Suprapubic skin (tissue), 4 donors: ENCODE results near the gene ABHD2. TPM values are rescaled to one million over a fixed set of nuclear protein-coding genes. Genes with fewer than 3 reads are reported as not detected.

Source experiments
- DNase-seq, 2 donors: peaks; one replicate each; pipeline ENCODE4 v3.0.0-alpha.2; 2019; ENCODE audit warnings: low spot score in 2 of 2
- H3K27ac ChIP-seq: fragments of 200-600 bp; sonication (generic); one replicate; pipeline ENCODE4 v1.5.1; 2019
- H3K27me3 ChIP-seq: fragments of 200-600 bp; sonication (generic); one replicate; pipeline ENCODE4 v1.5.1; 2019
- H3K36me3 ChIP-seq: fragments of 200-600 bp; sonication (generic); one replicate; pipeline ENCODE4 v1.5.1; 2019
- H3K4me1 ChIP-seq: fragments of 200-600 bp; sonication (generic); one replicate; pipeline ENCODE4 v1.5.1; 2019
- H3K4me3 ChIP-seq: fragments of 200-600 bp; sonication (generic); one replicate; pipeline ENCODE4 v1.5.1; 2019; ENCODE audit warnings: mild to moderate bottlenecking
- H3K9me3 ChIP-seq: fragments of 200-600 bp; sonication (generic); one replicate; pipeline ENCODE4 v1.5.1; 2019
- EP300 ChIP-seq: sonication (generic); formaldehyde crosslinking; IDR thresholded peaks from one replicate; pipeline ENCODE4 v1.6.1; 2017; ENCODE audit warnings: antibody characterized with exemption
- POLR2A ChIP-seq, 2 donors: fragments of 450-650 bp; IDR thresholded peaks; one replicate each; pipeline ENCODE4 v1.6.1; 2017; ENCODE audit warnings: antibody characterized with exemption in 2 of 2, mild to moderate bottlenecking in 2 of 2, moderate library complexity in 2 of 2
- POLR2AphosphoS5 ChIP-seq, 3 donors: sonication (generic); formaldehyde crosslinking; IDR thresholded peaks; one replicate each; pipeline ENCODE4 v1.6.1; 2017; ENCODE audit warnings: antibody characterized with exemption in 3 of 3
- WGBS: methylation state at CpG from one replicate; pipeline ENCODE4 v1.1.5; 2018; 5-methylcytosine and 5-hydroxymethylcytosine counted together
- total RNA-seq, 4 donors: library from RNA; depleted of rRNA; stranded (reverse); fragments of >200 nt; gene quantifications; one replicate each; pipeline ENCODE4 v1.1.0, GENCODE V29; 2016
- TF ChIP-seq, protein P1 (sequence below), 2 donors: fragments of 200-600 bp in 1 of 2; fragments of 450-650 bp in 1 of 2; sonication (generic) in 1 of 2; IDR thresholded peaks; one replicate each; pipeline ENCODE4 v1.5.1; 2016 to 2019; ENCODE audit warnings: antibody characterized with exemption in 2 of 2, mild to moderate bottlenecking in 1 of 2, moderate library complexity in 1 of 2

The ABHD2 gene
- total RNA-seq, 4 donors from 2014 or later = 38.0 to 78.0 (median 63.2) TPM

DNA sequence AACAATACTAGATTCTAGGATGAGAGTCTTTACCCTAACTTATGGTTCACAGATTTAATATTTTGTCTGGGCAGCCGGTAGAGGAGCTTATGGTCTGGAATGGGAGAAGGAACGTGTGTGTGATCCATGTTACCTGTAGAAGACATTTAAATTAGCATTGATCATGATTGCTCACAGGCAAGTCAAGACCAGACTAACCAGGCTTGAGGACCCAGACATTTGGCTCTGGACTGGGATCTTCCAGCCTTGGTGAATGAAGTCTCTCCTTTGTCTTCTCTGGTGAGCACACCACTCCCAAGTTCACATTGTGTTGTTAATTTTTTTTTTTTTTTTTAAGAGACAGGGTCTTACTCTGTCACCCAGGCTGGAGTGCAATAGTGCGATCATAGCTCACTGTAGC, 11.7 kb downstream of the ABHD2 start:
- Histone ChIP-seq H3K27ac (no peak overlapping the region), H3K27me3 (no peaks in the 10 kb centered on the region), H3K4me1 (peaks cover 61% of the 10 kb centered on the region), H3K4me3 (no peak overlapping the region), H3K9me3 (no peaks in the 10 kb centered on the region), H3K36me3 (peaks cover 3% of the 10 kb centered on the region)
- no peak for DNase-seq
- TF ChIP-seq EP300 (no peak), POLR2AphosphoS5 (IDR thresholded peaks at IDR 0.05) (no peak)
- 78% methylated on average over 3 of the region's 3 CpGs for WGBS

- TF ChIP-seq, protein P1, sequence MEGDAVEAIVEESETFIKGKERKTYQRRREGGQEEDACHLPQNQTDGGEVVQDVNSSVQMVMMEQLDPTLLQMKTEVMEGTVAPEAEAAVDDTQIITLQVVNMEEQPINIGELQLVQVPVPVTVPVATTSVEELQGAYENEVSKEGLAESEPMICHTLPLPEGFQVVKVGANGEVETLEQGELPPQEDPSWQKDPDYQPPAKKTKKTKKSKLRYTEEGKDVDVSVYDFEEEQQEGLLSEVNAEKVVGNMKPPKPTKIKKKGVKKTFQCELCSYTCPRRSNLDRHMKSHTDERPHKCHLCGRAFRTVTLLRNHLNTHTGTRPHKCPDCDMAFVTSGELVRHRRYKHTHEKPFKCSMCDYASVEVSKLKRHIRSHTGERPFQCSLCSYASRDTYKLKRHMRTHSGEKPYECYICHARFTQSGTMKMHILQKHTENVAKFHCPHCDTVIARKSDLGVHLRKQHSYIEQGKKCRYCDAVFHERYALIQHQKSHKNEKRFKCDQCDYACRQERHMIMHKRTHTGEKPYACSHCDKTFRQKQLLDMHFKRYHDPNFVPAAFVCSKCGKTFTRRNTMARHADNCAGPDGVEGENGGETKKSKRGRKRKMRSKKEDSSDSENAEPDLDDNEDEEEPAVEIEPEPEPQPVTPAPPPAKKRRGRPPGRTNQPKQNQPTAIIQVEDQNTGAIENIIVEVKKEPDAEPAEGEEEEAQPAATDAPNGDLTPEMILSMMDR (IDR thresholded peaks at IDR 0.05) = no peak
- TF ChIP-seq POLR2A (IDR thresholded peaks at IDR 0.05) (no peak), POLR2AphosphoS5 (IDR thresholded peaks at IDR 0.05) (no peak), EP300 (no peak)
- peak in 1 of 2 donors; percentile 78 for DNase-seq
- Histone ChIP-seq H3K27me3 (no peaks in the 10 kb centered on the region), H3K4me3 (no peak overlapping the region), H3K27ac (peak overlapping the region; percentile 53), H3K4me1 (peaks cover 49% of the 10 kb centered on the region), H3K36me3 (peaks cover 3% of the 10 kb centered on the region), H3K9me3 (no peaks in the 10 kb centered on the region)
- WGBS = 43% methylated on average over 8 of the region's 8 CpGs
Observed at GRCh38 chr15:89101302-89102193, 13.3 kb downstream of the ABHD2 start.

DNA sequence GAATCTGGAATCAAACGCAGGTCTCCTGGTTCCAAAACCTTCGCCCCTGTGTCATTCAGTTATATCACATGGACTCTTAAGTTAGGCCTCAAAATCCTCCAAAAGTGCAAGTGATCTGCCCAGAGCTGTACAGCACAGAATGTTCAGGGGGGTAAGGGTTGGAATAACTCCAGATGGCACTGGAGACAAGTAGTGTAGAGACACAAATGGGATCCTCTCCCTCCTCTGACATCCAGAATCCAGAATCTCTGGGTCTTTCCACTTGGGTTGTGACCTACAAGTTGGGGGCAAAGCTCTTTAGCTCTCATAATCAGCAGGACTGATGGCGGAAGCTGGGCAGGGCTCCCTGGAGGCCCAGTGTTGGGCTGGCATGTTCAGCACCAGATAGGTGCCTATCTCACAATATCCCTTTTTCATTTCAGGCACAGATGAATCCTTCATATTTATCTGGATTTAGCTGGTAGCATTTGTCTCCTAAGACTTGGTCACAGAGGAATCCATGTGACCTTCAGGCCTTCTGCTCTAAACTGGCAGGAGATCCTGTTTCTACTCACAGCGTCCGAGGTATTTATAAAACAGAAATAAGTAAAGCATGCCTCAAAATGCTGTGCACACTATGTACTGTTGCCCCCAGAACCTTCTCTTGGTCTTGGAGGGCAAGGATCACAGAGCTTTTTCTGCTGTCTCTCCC, 15.4 kb downstream of the ABHD2 start:
- H3K4me3 ChIP-seq = no peak overlapping the region
- H3K27ac ChIP-seq = peak overlapping the region; percentile 3
- H3K36me3 ChIP-seq = peaks cover 3% of the 10 kb centered on the region
- 95% methylated on average over 5 of the region's 5 CpGs for WGBS
- no peak for TF ChIP-seq POLR2AphosphoS5 (IDR thresholded peaks at IDR 0.05)
- no peak for TF ChIP-seq POLR2A (IDR thresholded peaks at IDR 0.05)
- TF ChIP-seq EP300 = no peak
- TF ChIP-seq, protein P1 (IDR thresholded peaks at IDR 0.05) = no peak
- no peaks in the 10 kb centered on the region for H3K9me3 ChIP-seq
- DNase-seq = no peak
- no peaks in the 10 kb centered on the region for H3K27me3 ChIP-seq
- peaks cover 48% of the 10 kb centered on the region for H3K4me1 ChIP-seq

DNA sequence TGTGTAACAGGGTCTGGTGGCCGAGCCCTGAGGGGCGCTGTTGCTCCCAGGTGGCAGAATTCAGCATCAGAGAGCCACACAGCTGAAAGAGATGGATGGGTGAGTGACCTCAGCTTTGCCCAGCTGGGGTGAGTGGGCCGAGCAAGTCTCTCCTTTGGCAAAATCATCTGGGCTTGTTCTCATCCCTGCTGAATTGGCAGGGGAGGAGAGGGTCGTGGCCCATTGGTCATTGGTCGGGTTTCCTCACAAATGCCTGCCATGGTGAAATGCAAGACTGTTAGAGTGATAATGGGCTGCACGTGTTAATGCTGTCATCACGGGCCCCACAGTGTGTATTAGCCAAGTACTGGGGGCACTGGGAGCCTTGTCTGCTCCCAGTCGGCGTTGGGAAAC, 15.9 kb downstream of the ABHD2 start:
- Histone ChIP-seq H3K4me3 (no peak overlapping the region), H3K27me3 (no peaks in the 10 kb centered on the region), H3K4me1 (peaks cover 47% of the 10 kb centered on the region), H3K27ac (peak overlapping the region; percentile 3), H3K36me3 (peaks cover 3% of the 10 kb centered on the region), H3K9me3 (no peaks in the 10 kb centered on the region)
- no peak for DNase-seq
- 96% methylated on average over 9 of the region's 9 CpGs for WGBS
- TF ChIP-seq, protein P1 (IDR thresholded peaks at IDR 0.05) = no peak
- TF ChIP-seq EP300 (no peak), POLR2A (IDR thresholded peaks at IDR 0.05) (no peak), POLR2AphosphoS5 (IDR thresholded peaks at IDR 0.05) (no peak)

DNA sequence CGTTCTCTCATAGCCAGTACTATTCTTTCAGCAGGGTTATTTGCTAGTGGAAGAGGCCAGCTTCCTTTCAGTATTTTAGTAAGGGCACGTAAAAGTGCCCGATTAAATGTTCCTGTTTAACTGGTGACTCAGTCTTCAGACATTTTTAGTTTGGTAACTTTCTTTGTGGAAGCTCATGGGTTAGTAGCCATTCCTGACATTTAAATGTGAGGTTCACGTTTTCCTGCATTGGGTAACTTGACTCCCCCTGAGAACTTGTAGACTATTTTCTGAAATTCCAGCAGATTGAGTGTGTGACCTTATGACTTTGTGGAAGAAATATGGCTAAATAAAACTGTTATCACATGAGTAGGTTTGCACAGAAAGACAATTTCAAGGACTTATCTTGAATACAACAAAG, 16.9 kb downstream of the ABHD2 start:
- Histone ChIP-seq H3K4me1 (peaks cover 42% of the 10 kb centered on the region), H3K36me3 (peaks cover 3% of the 10 kb centered on the region), H3K4me3 (no peak overlapping the region), H3K9me3 (no peaks in the 10 kb centered on the region), H3K27ac (peak overlapping the region; percentile 52), H3K27me3 (no peaks in the 10 kb centered on the region)
- TF ChIP-seq POLR2AphosphoS5 (IDR thresholded peaks at IDR 0.05) (peak in 1 of 3 donors; percentile 42), POLR2A (IDR thresholded peaks at IDR 0.05) (no peak)
- no peak for DNase-seq
- 52% methylated on average over 4 of the region's 4 CpGs for WGBS

GRCh38 chr15:89106200-89106599, 17.9 kb downstream of the ABHD2 start:
- H3K4me1 ChIP-seq = peaks cover 34% of the 10 kb centered on the region
- WGBS = over 99% methylated on average over 11 of the region's 11 CpGs
- H3K27me3 ChIP-seq = no peaks in the 10 kb centered on the region
- no peak overlapping the region for H3K4me3 ChIP-seq
- TF ChIP-seq POLR2AphosphoS5 (IDR thresholded peaks at IDR 0.05) (no peak), POLR2A (IDR thresholded peaks at IDR 0.05) (no peak), EP300 (no peak)
- TF ChIP-seq, protein P1 (IDR thresholded peaks at IDR 0.05) = no peak
- no peak overlapping the region for H3K27ac ChIP-seq
- H3K9me3 ChIP-seq = no peaks in the 10 kb centered on the region
- H3K36me3 ChIP-seq = peaks cover 3% of the 10 kb centered on the region
- no peak for DNase-seq
